ENCODE results near the gene RNF213.

DNA sequence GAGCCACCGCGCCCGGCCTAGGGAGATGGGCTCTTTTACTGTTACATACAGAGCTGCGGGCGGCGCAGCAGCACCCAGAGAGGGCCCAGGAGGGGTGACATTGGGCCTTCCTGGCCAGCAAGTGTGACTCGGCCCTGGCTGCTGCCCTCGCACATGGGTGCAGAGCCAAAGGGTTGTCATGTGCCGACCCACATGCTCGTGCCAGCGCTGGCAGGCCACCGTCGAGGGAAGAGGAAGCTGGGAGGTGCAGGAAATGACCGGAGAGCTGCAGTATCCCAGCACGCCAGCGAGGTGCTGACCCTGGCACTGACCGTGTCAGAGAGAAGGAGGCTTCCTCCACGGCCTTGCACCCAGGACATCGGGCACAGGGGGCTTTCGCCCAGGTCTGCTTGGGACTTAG lies 162.3 kb downstream of the RNF213 start:
- TF ChIP-seq, protein P1, sequence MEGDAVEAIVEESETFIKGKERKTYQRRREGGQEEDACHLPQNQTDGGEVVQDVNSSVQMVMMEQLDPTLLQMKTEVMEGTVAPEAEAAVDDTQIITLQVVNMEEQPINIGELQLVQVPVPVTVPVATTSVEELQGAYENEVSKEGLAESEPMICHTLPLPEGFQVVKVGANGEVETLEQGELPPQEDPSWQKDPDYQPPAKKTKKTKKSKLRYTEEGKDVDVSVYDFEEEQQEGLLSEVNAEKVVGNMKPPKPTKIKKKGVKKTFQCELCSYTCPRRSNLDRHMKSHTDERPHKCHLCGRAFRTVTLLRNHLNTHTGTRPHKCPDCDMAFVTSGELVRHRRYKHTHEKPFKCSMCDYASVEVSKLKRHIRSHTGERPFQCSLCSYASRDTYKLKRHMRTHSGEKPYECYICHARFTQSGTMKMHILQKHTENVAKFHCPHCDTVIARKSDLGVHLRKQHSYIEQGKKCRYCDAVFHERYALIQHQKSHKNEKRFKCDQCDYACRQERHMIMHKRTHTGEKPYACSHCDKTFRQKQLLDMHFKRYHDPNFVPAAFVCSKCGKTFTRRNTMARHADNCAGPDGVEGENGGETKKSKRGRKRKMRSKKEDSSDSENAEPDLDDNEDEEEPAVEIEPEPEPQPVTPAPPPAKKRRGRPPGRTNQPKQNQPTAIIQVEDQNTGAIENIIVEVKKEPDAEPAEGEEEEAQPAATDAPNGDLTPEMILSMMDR (IDR thresholded peaks at IDR 0.05) = no peak
- TF ChIP-seq POLR2A (IDR thresholded peaks at IDR 0.05) (no peak), EP300 (IDR thresholded peaks at IDR 0.05) (no peak)
